ENCODE data around the gene GAMT. TPM values are rescaled to one million over a fixed set of nuclear protein-coding genes. Genes with fewer than 3 reads are reported as not detected.
A peak's percentile ranks its signal among the peaks of the same experiment; 100 is the strongest.

Gene GAMT
- total and polyA plus RNA-seq, 2 of the 13 experiments (the other 11 are each of a cell fraction or from before 2014, with no cell fraction given) = 115 to 124 TPM

- TF ChIP-seq NFAT5 (CRISPR knock-in tag; IDR thresholded peaks at IDR 0.05) (0 out of 2 replicates have a peak, but pooled peaks have one; percentile 13), DR1 (CRISPR knock-in tag; IDR thresholded peaks at IDR 0.05) (peak; percentile 63; the same call in 1 of the 2 replicates), ZNF740 (CRISPR knock-in tag; IDR thresholded peaks at IDR 0.05) (peak; percentile 63; the same call in 1 of the 2 replicates), ZNF543 (CRISPR knock-in tag; IDR thresholded peaks at IDR 0.05) (peak; percentile 8; the same call in 1 of the 2 replicates), PCBP1 (IDR thresholded peaks at IDR 0.05; ENCODE audit: borderline replicate concordance, low read depth, low read length) (peak; percentile 88), ZNF296 (CRISPR knock-in tag; conservative IDR thresholded peaks at IDR 0.05) (peak; percentile 90), ZC3H4 (CRISPR knock-in tag; IDR thresholded peaks at IDR 0.05; ENCODE audit: borderline replicate concordance) (peak; percentile 45; the same call in 1 of the 2 replicates), ATF7-NPFF (CRISPR knock-in tag; IDR thresholded peaks at IDR 0.05; ENCODE audit: low read depth) (peak; percentile 82; the same call in 1 of the 2 replicates), ZNF329 (CRISPR knock-in tag; IDR thresholded peaks at IDR 0.05; ENCODE audit: low read depth) (peak; percentile 38; the same call in 1 of the 2 replicates), SALL2 (CRISPR knock-in tag; IDR thresholded peaks at IDR 0.05) (peak; percentile 39; the same call in 1 of the 2 replicates), ZMYM3 (CRISPR knock-in tag; IDR thresholded peaks at IDR 0.05) (peak; percentile 100), ZNF333 (CRISPR knock-in tag; IDR thresholded peaks at IDR 0.05; ENCODE audit: borderline replicate concordance) (peak; percentile 19; the same call in 1 of the 2 replicates), JUND (CRISPR knock-in tag; IDR thresholded peaks at IDR 0.05) (peak; percentile 48; the same call in 1 of the 2 replicates), SRY (CRISPR knock-in tag; IDR thresholded peaks at IDR 0.05) (peak; percentile 26; the same call in 1 of the 2 replicates), ARNT2 (CRISPR knock-in tag; IDR thresholded peaks at IDR 0.05; ENCODE audit: low read depth) (peak; percentile 58; the same call in 1 of the 2 replicates), HNRNPH1 (optimal IDR thresholded peaks at IDR 0.05; ENCODE audit: low read depth, low read length) (peak; percentile 74), ZBTB7B (CRISPR knock-in tag; IDR thresholded peaks at IDR 0.05) (peak; percentile 97), ZNF34 (CRISPR knock-in tag; IDR thresholded peaks at IDR 0.05; ENCODE audit: borderline replicate concordance) (0 out of 2 replicates have a peak, but pooled peaks have one; percentile 42)
- TF ChIP-seq, protein P1, sequence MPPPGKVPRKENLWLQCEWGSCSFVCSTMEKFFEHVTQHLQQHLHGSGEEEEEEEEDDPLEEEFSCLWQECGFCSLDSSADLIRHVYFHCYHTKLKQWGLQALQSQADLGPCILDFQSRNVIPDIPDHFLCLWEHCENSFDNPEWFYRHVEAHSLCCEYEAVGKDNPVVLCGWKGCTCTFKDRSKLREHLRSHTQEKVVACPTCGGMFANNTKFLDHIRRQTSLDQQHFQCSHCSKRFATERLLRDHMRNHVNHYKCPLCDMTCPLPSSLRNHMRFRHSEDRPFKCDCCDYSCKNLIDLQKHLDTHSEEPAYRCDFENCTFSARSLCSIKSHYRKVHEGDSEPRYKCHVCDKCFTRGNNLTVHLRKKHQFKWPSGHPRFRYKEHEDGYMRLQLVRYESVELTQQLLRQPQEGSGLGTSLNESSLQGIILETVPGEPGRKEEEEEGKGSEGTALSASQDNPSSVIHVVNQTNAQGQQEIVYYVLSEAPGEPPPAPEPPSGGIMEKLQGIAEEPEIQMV (CRISPR knock-in tag; IDR thresholded peaks at IDR 0.05; ENCODE audit: low read depth) = no peak; the same call in 1 of the 2 replicates
- TF ChIP-seq, protein P2, sequence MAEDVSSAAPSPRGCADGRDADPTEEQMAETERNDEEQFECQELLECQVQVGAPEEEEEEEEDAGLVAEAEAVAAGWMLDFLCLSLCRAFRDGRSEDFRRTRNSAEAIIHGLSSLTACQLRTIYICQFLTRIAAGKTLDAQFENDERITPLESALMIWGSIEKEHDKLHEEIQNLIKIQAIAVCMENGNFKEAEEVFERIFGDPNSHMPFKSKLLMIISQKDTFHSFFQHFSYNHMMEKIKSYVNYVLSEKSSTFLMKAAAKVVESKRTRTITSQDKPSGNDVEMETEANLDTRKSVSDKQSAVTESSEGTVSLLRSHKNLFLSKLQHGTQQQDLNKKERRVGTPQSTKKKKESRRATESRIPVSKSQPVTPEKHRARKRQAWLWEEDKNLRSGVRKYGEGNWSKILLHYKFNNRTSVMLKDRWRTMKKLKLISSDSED (CRISPR knock-in tag; IDR thresholded peaks at IDR 0.05) = no peak
These were observed 833 bp downstream of the GAMT start (continued) for GRCh38 chr19:1400281-1401137.

Data from HepG2 (cell line).